H9 (cell line): ENCODE measurements around the gene PITHD1. TPM values are rescaled to one million over a fixed set of nuclear protein-coding genes. Genes with fewer than 3 reads are reported as not detected.

Experiments
- DNase-seq: peaks from one replicate; pipeline ENCODE4 v3.0.0-alpha.2; 2017
- H2AFZ ChIP-seq: one replicate; pipeline ENCODE4 v1.6.1; 2013; ENCODE audit warnings: mild to moderate bottlenecking, low read length, control low read depth, moderate library complexity
- H2AK5ac ChIP-seq: 2 replicates; pipeline ENCODE4 v1.6.1; 2013; ENCODE audit warnings: low read length, control low read depth, mixed read lengths; ENCODE audit not compliant: insufficient read length
- H2BK120ac ChIP-seq: one replicate; pipeline ENCODE4 v1.6.1; 2013; ENCODE audit warnings: low read depth, mild to moderate bottlenecking, low read length, control low read depth, inconsistent platforms; ENCODE audit not compliant: poor library complexity, severe bottlenecking
- H2BK12ac ChIP-seq: 2 replicates; pipeline ENCODE4 v1.6.1; 2013; ENCODE audit warnings: low read length, control low read depth, mixed read lengths, low read depth; ENCODE audit not compliant: insufficient read length
- H2BK15ac ChIP-seq: 2 replicates; pipeline ENCODE4 v1.6.1; 2013; ENCODE audit warnings: low read depth, low read length, control low read depth
- H2BK20ac ChIP-seq: one replicate; pipeline ENCODE4 v1.6.1; 2013; ENCODE audit warnings: low read depth, mild to moderate bottlenecking, low read length, control low read depth, inconsistent platforms; ENCODE audit not compliant: poor library complexity, severe bottlenecking
- H2BK5ac ChIP-seq: 2 replicates; pipeline ENCODE4 v1.6.1; 2013; ENCODE audit warnings: low read length, control low read depth, mixed read lengths; ENCODE audit not compliant: insufficient read length
- H3K14ac ChIP-seq: 2 replicates; pipeline ENCODE4 v1.6.1; 2013; ENCODE audit warnings: low read length, control low read depth; ENCODE audit not compliant: insufficient read depth
- H3K18ac ChIP-seq: 2 replicates; pipeline ENCODE4 v1.6.1; 2013; ENCODE audit warnings: low read depth, mild to moderate bottlenecking, mixed read lengths, low read length, control low read depth; ENCODE audit not compliant: insufficient read length
- H3K23ac ChIP-seq: 2 replicates; pipeline ENCODE4 v1.6.1; 2013; ENCODE audit warnings: low read length, control low read depth, mixed read lengths, low read depth; ENCODE audit not compliant: insufficient read length
- H3K23me2 ChIP-seq: 2 replicates; pipeline ENCODE4 v1.6.1; 2013; ENCODE audit warnings: low read depth, mild to moderate bottlenecking, mixed read lengths, low read length, control low read depth; ENCODE audit not compliant: insufficient read length, poor library complexity, severe bottlenecking
- H3K27ac ChIP-seq: 2 replicates; pipeline ENCODE4 v1.5.1; 2013; ENCODE audit warnings: low read length, control low read depth, mixed read lengths, low read depth; ENCODE audit not compliant: insufficient read length
- H3K27me3 ChIP-seq: 2 replicates; pipeline ENCODE4 v1.6.1; 2013; ENCODE audit warnings: low read length, control low read depth, inconsistent platforms; ENCODE audit not compliant: insufficient read depth
- H3K4ac ChIP-seq: 2 replicates; pipeline ENCODE4 v1.6.1; 2013; ENCODE audit warnings: low read depth, mild to moderate bottlenecking, control low read depth, inconsistent platforms, low read length, moderate library complexity
- H3K4me1 ChIP-seq: 2 replicates; pipeline ENCODE4 v1.6.1; 2013; ENCODE audit warnings: low read length, control low read depth, inconsistent platforms; ENCODE audit not compliant: insufficient read depth
- H3K4me2 ChIP-seq: 2 replicates; pipeline ENCODE4 v1.6.1; 2013; ENCODE audit warnings: low read length, control low read depth, mixed read lengths; ENCODE audit not compliant: insufficient read length, insufficient read depth
- H3K56ac ChIP-seq: 2 replicates; pipeline ENCODE4 v1.6.1; 2013; ENCODE audit warnings: low read depth, mild to moderate bottlenecking, mixed read lengths, low read length, control low read depth; ENCODE audit not compliant: insufficient read length
- H3K79me1 ChIP-seq: 2 replicates; pipeline ENCODE4 v1.6.1; 2013; ENCODE audit warnings: low read depth, mild to moderate bottlenecking, moderate library complexity, low read length, control low read depth, inconsistent platforms; ENCODE audit not compliant: insufficient read depth, poor library complexity, severe bottlenecking
- H3K79me2 ChIP-seq: 2 replicates; pipeline ENCODE4 v1.6.1; 2013; ENCODE audit warnings: low read length, control low read depth, inconsistent platforms; ENCODE audit not compliant: insufficient read depth
- H3K9ac ChIP-seq: 2 replicates; pipeline ENCODE4 v1.6.1; 2013; ENCODE audit warnings: low read length, control low read depth, mixed read lengths; ENCODE audit not compliant: insufficient read length; ENCODE audit errors: extremely low read depth
- H3K9me3 ChIP-seq: one replicate; pipeline ENCODE4 v1.6.1; 2013; ENCODE audit warnings: low read depth, low read length, inconsistent platforms; ENCODE audit not compliant: control insufficient read depth
- H3T11ph ChIP-seq: one replicate; pipeline ENCODE4 v1.6.1; 2013; ENCODE audit warnings: mild to moderate bottlenecking, low read length, control low read depth, inconsistent platforms
- H4K20me1 ChIP-seq: one replicate; pipeline ENCODE4 v1.6.1; 2013; ENCODE audit not compliant: control insufficient read depth, insufficient read length, insufficient read depth
- H4K5ac ChIP-seq: 2 replicates; pipeline ENCODE4 v1.6.1; 2013; ENCODE audit warnings: low read depth, mild to moderate bottlenecking, mixed read lengths, low read length, control low read depth; ENCODE audit not compliant: insufficient read length
- H4K8ac ChIP-seq: replicated peaks from 2 replicates; pipeline ENCODE4 v1.6.1; 2013; ENCODE audit warnings: low read length, control low read depth, mixed read lengths, low read depth; ENCODE audit not compliant: insufficient read length
- H4K91ac ChIP-seq: 2 replicates; pipeline ENCODE4 v1.6.1; 2013; ENCODE audit warnings: low read depth, mild to moderate bottlenecking, moderate library complexity, mixed read lengths, low read length, control low read depth; ENCODE audit not compliant: insufficient read length
- H3K27ac Mint-ChIP-seq, 3 experiments: 2 replicates in 2 of 3; 3 replicates in 1 of 3; pipeline ENCODE4 v1.8.0; 2020 to 2021; ENCODE audit warnings: mixed read lengths in 3 of 3, mild to moderate bottlenecking in 1 of 3, moderate library complexity in 1 of 3
- H3K27me3 Mint-ChIP-seq: 2 replicates; pipeline ENCODE4 v1.8.0; 2021; ENCODE audit warnings: low read depth, mild to moderate bottlenecking, moderate library complexity, mixed read lengths
- H3K36me3 Mint-ChIP-seq, 3 experiments: 2 replicates in 2 of 3; 3 replicates in 1 of 3; pipeline ENCODE4 v1.8.0; 2020 to 2021; ENCODE audit warnings: low read depth in 3 of 3, mixed read lengths in 3 of 3; ENCODE audit not compliant: insufficient read depth in 1 of 3
- H3K4me1 Mint-ChIP-seq, 2 experiments: 2 replicates each; pipeline ENCODE4 v1.8.0; 2020; ENCODE audit warnings: mixed read lengths in 2 of 2
- H3K4me3 Mint-ChIP-seq, 2 experiments: 2 replicates in 1 of 2; 3 replicates in 1 of 2; pipeline ENCODE4 v1.8.0; 2020 to 2021; ENCODE audit warnings: mild to moderate bottlenecking in 2 of 2, mixed read lengths in 2 of 2, moderate library complexity in 1 of 2
- H3K9me3 Mint-ChIP-seq, 2 experiments: 2 replicates in 1 of 2; 3 replicates in 1 of 2; pipeline ENCODE4 v1.8.0; 2020; ENCODE audit warnings: mild to moderate bottlenecking in 2 of 2, mixed read lengths in 2 of 2, moderate library complexity in 1 of 2
- WGBS: extraction: QIAGEN DNeasy Blood & Tissue Kit; methylation state at CpG from one replicate; pipeline ENCODE4 v1.1.7; 2013; ENCODE audit warnings: missing lambda C conversion rate, low lambda C conversion rate, mixed read lengths; ENCODE audit not compliant: insufficient read length; ENCODE audit errors: extremely low coverage; 5-methylcytosine and 5-hydroxymethylcytosine counted together
- total RNA-seq: library from RNA; stranded (reverse); gene quantifications from 2 replicates; pipeline ENCODE4 v1.2.1, GENCODE V29; 2021
- TF ChIP-seq, protein P1 (sequence below): fragments of 200-600 bp; sonication (generic); conservative IDR thresholded peaks from 3 replicates; pipeline ENCODE4 v1.8.0; 2021; ENCODE audit warnings: antibody characterized with exemption, mild to moderate bottlenecking

PITHD1 gene
- total RNA-seq, 1 experiment from 2014 or later: 92.0 TPM

DNA sequence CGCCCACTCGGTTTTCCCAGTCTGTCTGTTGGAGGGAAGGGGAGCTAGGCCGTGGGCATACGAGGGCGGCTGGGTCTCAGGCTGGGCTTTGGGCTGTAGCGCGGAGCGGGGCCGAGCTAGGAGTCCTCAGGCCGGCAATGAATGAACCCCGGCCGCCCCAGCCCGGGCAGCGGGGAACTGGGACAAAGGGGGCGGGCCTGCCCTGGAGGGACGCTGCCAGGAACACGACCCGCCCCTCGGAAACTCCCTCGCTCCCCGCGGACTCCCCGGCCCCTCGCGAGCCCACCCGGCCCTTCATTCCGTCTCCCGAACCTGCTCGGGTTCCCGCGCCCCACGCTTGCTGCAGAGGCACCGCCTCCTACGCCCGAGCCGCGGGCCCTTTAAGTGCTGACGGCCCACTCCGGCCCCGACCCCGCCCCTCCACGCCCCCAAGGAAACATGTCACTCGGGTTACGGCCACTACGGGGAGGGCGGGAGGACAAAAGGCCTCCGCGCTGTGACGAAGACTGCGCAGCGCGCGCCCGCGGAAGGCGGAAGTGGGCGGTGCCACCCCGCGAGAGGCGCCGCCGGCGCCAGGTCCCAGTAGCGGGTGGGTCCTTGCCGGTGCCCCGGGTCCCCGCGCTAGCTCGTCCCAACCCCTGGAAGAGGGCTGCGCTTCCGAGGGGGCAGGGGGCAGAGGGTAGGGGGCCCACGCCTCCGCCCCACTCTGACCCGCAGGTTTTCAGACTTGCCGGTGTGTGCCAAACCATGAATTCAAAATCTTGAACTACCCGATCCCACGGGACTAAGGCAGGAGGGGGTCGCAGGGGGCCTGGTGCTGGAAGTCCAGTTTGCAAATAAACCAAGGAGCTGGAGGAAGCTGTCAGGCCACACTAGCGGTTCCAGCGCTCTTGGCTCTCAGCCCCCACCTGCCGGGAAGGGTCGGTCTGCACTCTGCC lies 22.5 kb downstream of the PITHD1 start, which contains the start of gene GALE:
GALE (minus strand) TSS at position 355 of the 938 bp plus-strand sequence. CDS start 1,747 bp downstream, outside the sequence.
- Histone ChIP-seq H3K27ac (no peak within 1 kb of the TSS), H3K14ac (peak within 1 kb of the TSS; percentile 44), H3T11ph (no peak within 1 kb of the TSS), H2BK12ac (no peak within 1 kb of the TSS), H3K56ac (no peak within 1 kb of the TSS), H2BK120ac (no peak within 1 kb of the TSS), H3K9ac (peak within 1 kb of the TSS; percentile 36), H3K79me2 (no peaks in the 10 kb centered on the region), H4K8ac (no peak within 1 kb of the TSS), H2BK5ac (no peak within 1 kb of the TSS), H4K91ac (no peak within 1 kb of the TSS), H3K4me1 (no peaks in the 10 kb centered on the region; the same call in 1 of the 2 replicates), H3K79me1 (no peaks in the 10 kb centered on the region), H2AFZ (no peak within 1 kb of the TSS), H3K23ac (no peak within 1 kb of the TSS), H3K4ac (no peak within 1 kb of the TSS), H2BK15ac (no peak within 1 kb of the TSS), H4K20me1 (no peaks in the 10 kb centered on the region), H3K9me3 (no peaks in the 10 kb centered on the region), H2BK20ac (no peak within 1 kb of the TSS), H4K5ac (no peak within 1 kb of the TSS), H3K23me2 (peaks cover 11% of the 10 kb centered on the region), H2AK5ac (no peak within 1 kb of the TSS), H3K27me3 (no peaks in the 10 kb centered on the region), H3K18ac (peak within 1 kb of the TSS; percentile 18), H3K4me2 (peak within 1 kb of the TSS; percentile 85)
- no peaks in the 10 kb centered on the region for H3K9me3 Mint-ChIP-seq
- TF ChIP-seq, protein P1, sequence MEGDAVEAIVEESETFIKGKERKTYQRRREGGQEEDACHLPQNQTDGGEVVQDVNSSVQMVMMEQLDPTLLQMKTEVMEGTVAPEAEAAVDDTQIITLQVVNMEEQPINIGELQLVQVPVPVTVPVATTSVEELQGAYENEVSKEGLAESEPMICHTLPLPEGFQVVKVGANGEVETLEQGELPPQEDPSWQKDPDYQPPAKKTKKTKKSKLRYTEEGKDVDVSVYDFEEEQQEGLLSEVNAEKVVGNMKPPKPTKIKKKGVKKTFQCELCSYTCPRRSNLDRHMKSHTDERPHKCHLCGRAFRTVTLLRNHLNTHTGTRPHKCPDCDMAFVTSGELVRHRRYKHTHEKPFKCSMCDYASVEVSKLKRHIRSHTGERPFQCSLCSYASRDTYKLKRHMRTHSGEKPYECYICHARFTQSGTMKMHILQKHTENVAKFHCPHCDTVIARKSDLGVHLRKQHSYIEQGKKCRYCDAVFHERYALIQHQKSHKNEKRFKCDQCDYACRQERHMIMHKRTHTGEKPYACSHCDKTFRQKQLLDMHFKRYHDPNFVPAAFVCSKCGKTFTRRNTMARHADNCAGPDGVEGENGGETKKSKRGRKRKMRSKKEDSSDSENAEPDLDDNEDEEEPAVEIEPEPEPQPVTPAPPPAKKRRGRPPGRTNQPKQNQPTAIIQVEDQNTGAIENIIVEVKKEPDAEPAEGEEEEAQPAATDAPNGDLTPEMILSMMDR: no peak
- H3K36me3 Mint-ChIP-seq: peaks cover 2 to 26% (median 16%) of the 10 kb centered on the region in 3 experiments; a peak in 5 of 7 replicates
- peak within 1 kb of the TSS; percentile 90 to 91 for H3K4me3 Mint-ChIP-seq
- WGBS: no CpG with 5 or more reads among the region's 82 CpGs
- H3K4me1 Mint-ChIP-seq: peaks cover 9 to 11% of the 10 kb centered on the region in 2 experiments
- DNase-seq: peak; percentile 90
- peaks cover 8% of the 10 kb centered on the region for H3K27me3 Mint-ChIP-seq
- peak within 1 kb of the TSS in 2 of 3 experiments; percentile 41 to 99; a peak in 3 of 7 replicates for H3K27ac Mint-ChIP-seq
